Measurements from ENCODE around the gene COPB1.

COPB1 gene

GRCh38 chr11:14435717-14436512 lies 63.7 kb downstream of the COPB1 start:
- DNase-seq (ENCODE audit: low read depth, low spot score) = no peak

DNA sequence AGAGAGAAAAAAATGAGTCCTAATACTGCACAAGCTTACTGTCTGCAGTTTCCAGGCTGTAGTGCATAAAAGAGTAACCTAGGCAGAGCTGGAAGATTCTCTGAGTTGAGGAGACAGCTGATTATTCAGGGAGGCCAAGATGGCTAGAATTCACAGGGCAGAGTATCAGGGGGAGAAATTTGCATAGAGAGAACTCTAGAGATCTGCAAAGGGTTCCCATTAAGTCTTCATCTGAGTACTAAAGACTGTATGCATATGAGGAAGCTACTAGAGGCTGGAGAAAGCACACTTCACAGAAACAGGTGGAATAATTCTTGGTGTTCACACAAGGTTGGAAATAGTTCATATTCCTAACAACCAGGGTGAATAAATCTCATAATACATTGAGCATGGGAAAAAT lies 74.0 kb downstream of the COPB1 start:
- no peak for DNase-seq (ENCODE audit: low read depth, low spot score)

DNA sequence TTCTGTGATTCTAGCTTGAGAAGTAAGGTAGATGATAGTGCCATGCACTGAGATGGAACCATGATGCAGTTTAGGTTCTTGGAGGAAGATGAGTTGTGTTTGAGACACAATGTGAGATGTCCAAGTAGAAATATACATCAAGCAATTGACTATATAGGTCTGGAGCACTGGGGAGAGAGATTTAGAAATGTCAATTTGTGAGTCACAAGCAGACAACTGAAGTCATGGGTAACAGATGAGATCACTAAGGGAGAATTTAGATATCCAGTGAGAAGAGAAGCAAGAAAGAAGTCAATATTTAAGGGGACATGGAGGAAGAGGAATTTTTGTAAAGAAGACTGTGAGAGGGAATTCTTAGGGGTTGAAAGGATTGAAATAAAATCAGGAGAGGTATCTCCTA lies 75.5 kb downstream of the COPB1 start:
- DNase-seq (ENCODE audit: low read depth, low spot score) = no peak

DNA sequence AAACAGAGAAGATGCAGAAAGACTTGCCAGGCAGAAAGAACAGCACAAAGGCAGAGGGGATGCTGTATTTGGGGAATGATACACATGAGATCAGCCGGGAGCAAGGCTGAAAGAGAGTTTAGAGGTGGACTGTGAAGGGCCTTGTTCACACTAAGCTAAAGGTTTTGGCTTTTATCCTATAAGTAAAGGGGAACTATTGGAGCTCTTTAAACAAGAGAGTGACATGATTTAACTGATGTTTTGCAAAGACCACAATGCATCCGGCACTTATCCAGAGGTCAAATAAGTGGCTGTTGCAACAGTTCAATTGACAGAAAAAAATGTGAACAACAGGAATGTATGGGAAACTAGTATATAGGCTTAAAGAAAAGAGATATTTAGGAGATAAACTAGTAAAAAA lies 76.0 kb downstream of the COPB1 start:
- no peak for DNase-seq (ENCODE audit: low read depth, low spot score)

DNA sequence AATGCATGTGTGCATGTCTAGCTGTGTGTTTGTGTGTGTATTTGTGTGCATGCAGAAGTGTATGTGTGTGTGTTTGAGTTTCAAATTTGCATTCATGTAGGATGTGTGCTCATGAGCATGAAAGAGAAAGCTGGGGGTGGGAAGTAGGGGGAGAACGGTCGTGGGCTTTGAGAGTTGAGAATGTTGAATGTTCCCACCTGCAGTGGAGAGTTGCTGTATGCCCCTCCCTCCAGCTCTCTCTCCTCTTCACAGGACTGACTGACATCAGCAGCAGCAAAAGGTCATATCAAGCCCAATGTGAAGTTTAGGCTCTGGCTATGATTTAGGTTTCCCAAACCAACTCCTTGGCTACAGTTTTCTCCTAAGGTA lies 76.8 kb downstream of the COPB1 start:
- DNase-seq (ENCODE audit: low read depth, low spot score) = no peak

GRCh38 chr11:14422052-14422813 lies 77.4 kb downstream of the COPB1 start:
- DNase-seq (ENCODE audit: low read depth, low spot score) = peak; percentile 76

GRCh38 chr11:14420223-14420622 lies 79.4 kb downstream of the COPB1 start:
- no peak for DNase-seq (ENCODE audit: low read depth, low spot score)

GRCh38 chr11:14418801-14419417 lies 80.7 kb downstream of the COPB1 start:
- peak; percentile 64 for DNase-seq (ENCODE audit: low read depth, low spot score)

- DNase-seq (ENCODE audit: low read depth, low spot score) = no peak
Measured at GRCh38 chr11:14417617-14418374, 81.8 kb downstream of the COPB1 start.

DNA sequence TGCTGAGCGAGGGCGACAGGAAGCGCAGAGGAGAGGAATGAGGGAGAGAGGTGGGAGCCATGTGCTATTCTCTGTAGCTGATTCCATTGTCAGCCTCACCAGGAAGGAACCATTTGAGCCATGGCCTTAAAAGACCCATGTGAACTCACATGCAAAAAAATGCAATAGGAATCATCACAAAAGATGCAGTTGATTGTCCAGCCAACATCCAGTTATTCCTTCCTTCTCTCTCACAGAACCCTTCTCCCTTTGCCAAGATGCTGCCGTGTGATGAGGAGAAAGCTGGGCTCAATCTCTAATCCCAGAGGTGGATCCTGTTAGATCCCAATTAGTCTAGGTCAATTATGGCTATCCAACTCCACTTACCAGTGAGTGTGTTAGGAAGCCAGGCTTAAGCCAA lies 82.4 kb downstream of the COPB1 start:
- no peak for DNase-seq (ENCODE audit: low read depth, low spot score)

GRCh38 chr11:14414470-14415461 lies 84.8 kb downstream of the COPB1 start:
- DNase-seq (ENCODE audit: low read depth, low spot score) = no peak

GRCh38 chr11:14413307-14414069 lies 86.1 kb downstream of the COPB1 start:
- peak; percentile 42 for DNase-seq (ENCODE audit: low read depth, low spot score)

- no peak for DNase-seq (ENCODE audit: low read depth, low spot score)
Measured at GRCh38 chr11:14411818-14412217, 87.8 kb downstream of the COPB1 start.

DNA sequence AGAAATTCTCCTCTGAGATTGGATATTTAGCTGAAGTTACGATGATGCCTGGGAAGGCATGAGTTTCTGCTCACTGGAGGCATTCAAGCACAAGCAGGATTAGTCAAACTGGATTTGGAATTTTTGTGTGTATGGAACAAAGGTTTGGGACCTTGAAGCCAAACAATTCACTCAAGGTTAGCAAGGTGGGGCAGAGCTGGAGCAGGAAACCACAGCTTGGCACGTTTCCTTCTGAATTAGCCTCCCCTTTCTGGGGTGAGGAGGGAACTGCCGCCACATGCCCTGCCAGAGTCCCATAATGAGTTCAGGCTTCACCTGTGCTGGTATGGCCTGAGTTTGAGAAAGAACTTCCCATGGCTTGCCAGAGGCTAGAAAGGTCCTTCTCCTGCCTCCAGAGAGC lies 89.7 kb downstream of the COPB1 start:
- no peak for DNase-seq (ENCODE audit: low read depth, low spot score)

GRCh38 chr11:14408612-14409011 lies 91.0 kb downstream of the COPB1 start:
- DNase-seq (ENCODE audit: low read depth, low spot score) = no peak

Measured in iPS DF 19.7 (cell line).